Stomach (tissue), 9 donors: Measurements from ENCODE around the gene RASA3. TPM values are rescaled to one million over a fixed set of nuclear protein-coding genes. Genes with fewer than 3 reads are reported as not detected.

ENCODE experiments used
- DNase-seq, 2 donors: peaks; one replicate each; pipeline versions ENCODE4 v3.0.0 to v3.0.0-alpha.2; 2013 to 2019
- H3K27ac ChIP-seq, 5 donors: fragments of 200-600 bp in 4 of 5; sonication (generic) in 4 of 5; one replicate each; pipeline ENCODE4 v1.5.1; 2013 to 2019; ENCODE audit warnings: mild to moderate bottlenecking in 1 of 5, moderate library complexity in 1 of 5
- H3K27me3 ChIP-seq, 3 donors: fragments of 200-600 bp; sonication (generic); one replicate each; pipeline ENCODE4 v1.5.1; 2017 to 2019; ENCODE audit warnings: mixed run types in 1 of 3
- H3K36me3 ChIP-seq, 4 donors: fragments of 200-600 bp; sonication (generic); 1 replicate in 3 of 4; 2 replicates in 1 of 4; pipeline ENCODE4 v1.5.1; 2016 to 2019
- H3K4me1 ChIP-seq, 4 donors: fragments of 200-600 bp; sonication (generic); one replicate each; pipeline ENCODE4 v1.5.1; 2016 to 2019
- H3K4me3 ChIP-seq, 4 donors: fragments of 200-600 bp; sonication (generic) in 3 of 4; one replicate each; pipeline ENCODE4 v1.5.1; 2016 to 2019; ENCODE audit warnings: mild to moderate bottlenecking in 1 of 4
- H3K9me3 ChIP-seq, 4 donors: fragments of 200-600 bp; sonication (generic); one replicate each; pipeline ENCODE4 v1.5.1; 2016 to 2019
- CTCF ChIP-seq, 7 experiments: fragments of 450-650 bp in 4 of 7; fragments of 200-600 bp in 3 of 7; sonication (generic) in 3 of 7; IDR thresholded peaks; one replicate each; pipeline ENCODE4 v1.5.1; 2016 to 2019; ENCODE audit warnings: antibody characterized with exemption in 7 of 7, control low read depth in 2 of 7, mild to moderate bottlenecking in 1 of 7
- EP300 ChIP-seq: sonication (generic); formaldehyde crosslinking; IDR thresholded peaks from one replicate; pipeline ENCODE4 v1.6.1; 2017; ENCODE audit warnings: antibody characterized with exemption
- POLR2A ChIP-seq, 4 donors: fragments of 450-650 bp; IDR thresholded peaks; one replicate each; pipeline ENCODE4 v1.6.1; 2016; ENCODE audit warnings: antibody characterized with exemption in 4 of 4, control low read depth in 2 of 4, mild to moderate bottlenecking in 1 of 4, moderate library complexity in 1 of 4
- POLR2AphosphoS5 ChIP-seq, 3 donors: sonication (generic); formaldehyde crosslinking; IDR thresholded peaks; one replicate each; pipeline ENCODE4 v1.6.1; 2016; ENCODE audit warnings: antibody characterized with exemption in 3 of 3
- WGBS, 5 donors: extraction: QIAGEN DNeasy Blood & Tissue Kit in 3 of 5; methylation state at CpG; one replicate each; pipeline versions ENCODE4 v1.1.5 to v1.1.7; 2013 to 2018; 5-methylcytosine and 5-hydroxymethylcytosine counted together
- intact Hi-C: fragments of 100-400 bp; cut with DNase I; formaldehyde crosslinking; loops from one replicate; pipeline ENCODE4 v1.15.1; 2023; ENCODE audit warnings: low total_unique reads
- polyA plus RNA-seq, 3 donors: library from polyadenylated mRNA; stranded (reverse); fragments of 200-250 nt; gene quantifications; one replicate each; pipeline ENCODE4 v1.2.3, GENCODE V29; 2013
- total RNA-seq, 5 donors: library from RNA; depleted of rRNA; stranded (reverse); fragments of >200 nt; gene quantifications; one replicate each; pipeline versions ENCODE4 v1.1.0 to v1.2.3, GENCODE V29; 2014 to 2016
- donor health status: healthy with polysubstance abuse.
- donor health status: Bipolar disorder and iron deficiency.
- donor health status: healthy.

Gene RASA3
- total and polyA plus RNA-seq, 8 donors = 3.7 to 22.3 (median 7.9) TPM

GRCh38 chr13:114080739-114081561 is 51.5 kb downstream of the RASA3 start:
- Histone ChIP-seq H3K4me3 (no peak overlapping the region), H3K27ac (no peak overlapping the region), H3K9me3 (no peaks in the 10 kb centered on the region), H3K4me1 (peaks cover 10 to 41% (median 24%) of the 10 kb centered on the region in 4 donors), H3K27me3 (no peaks in the 10 kb centered on the region), H3K36me3 (no peaks in the 10 kb centered on the region)
- DNase-seq = no peak
- no peak for TF ChIP-seq POLR2AphosphoS5 (IDR thresholded peaks at IDR 0.05)
- intact Hi-C loops = no loop called here
- WGBS, 5 donors = 89 to 95% (median 93%) methylated on average over 30 to 34 of the region's 34 CpGs

DNA sequence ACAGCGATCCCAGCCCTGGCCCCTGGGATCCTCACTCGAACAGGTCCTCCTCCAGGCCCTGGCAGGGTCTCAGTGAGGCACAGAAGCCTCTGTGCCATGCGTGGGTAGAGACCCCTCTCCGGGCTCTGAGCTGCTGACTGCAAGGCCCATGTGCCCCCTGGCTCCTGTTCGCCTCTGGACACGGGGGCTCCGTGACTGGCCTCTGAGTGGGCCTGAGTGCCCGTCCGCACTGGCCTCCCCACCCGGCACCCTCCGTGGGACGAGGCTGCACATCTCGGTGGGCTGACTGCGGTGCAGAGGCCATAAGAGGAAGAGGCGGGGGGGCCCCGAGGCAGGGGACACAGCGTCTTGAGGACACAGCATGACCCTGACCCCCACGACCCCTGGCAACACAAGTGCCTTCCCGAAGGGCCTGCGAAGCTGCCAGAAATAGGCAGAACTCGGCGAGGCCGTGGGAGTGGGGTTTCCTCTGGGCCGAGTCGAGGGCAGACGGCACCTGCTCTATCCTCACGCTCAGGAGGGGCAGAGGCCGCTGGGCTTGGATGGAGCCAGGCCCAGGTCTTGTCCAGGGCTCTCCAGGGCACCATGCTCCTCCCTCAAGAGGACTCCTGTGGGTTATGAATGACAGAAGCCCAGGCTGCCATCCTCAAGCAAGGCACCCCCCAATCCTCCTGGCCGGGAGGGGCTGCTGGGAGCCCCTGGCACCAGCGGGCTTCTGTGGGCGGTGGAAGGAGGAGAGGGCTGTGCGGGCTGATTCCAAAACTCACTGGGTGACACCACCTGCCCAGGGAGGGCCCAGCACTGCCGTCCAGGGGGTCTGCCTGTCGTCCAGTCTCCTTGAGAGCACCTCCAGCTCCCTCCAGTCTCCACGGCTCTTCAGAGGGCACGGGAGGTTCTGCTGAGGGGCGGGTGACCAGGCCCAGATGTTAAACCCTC is 52.6 kb downstream of the RASA3 start:
- no peaks in the 10 kb centered on the region for H3K9me3 ChIP-seq
- peak overlapping the region in 1 of 5 donors; percentile 63 for H3K27ac ChIP-seq
- H3K4me3 ChIP-seq = no peak overlapping the region
- TF ChIP-seq CTCF (IDR thresholded peaks at IDR 0.05) (no peak), EP300 (no peak), POLR2AphosphoS5 (IDR thresholded peaks at IDR 0.05) (no peak), POLR2A (IDR thresholded peaks at IDR 0.05) (no peak)
- DNase-seq = no peak
- H3K27me3 ChIP-seq = no peaks in the 10 kb centered on the region
- intact Hi-C loops = no loop called here
- H3K4me1 ChIP-seq = peaks cover 10 to 41% (median 24%) of the 10 kb centered on the region in 4 donors
- peaks cover 0 to 4% (median 0%) of the 10 kb centered on the region in 4 donors for H3K36me3 ChIP-seq
- whole genome bisulfite sequencing, 5 donors = 87 to 94% (median 91%) methylated on average over 27 to 37 of the region's 37 CpGs

DNA sequence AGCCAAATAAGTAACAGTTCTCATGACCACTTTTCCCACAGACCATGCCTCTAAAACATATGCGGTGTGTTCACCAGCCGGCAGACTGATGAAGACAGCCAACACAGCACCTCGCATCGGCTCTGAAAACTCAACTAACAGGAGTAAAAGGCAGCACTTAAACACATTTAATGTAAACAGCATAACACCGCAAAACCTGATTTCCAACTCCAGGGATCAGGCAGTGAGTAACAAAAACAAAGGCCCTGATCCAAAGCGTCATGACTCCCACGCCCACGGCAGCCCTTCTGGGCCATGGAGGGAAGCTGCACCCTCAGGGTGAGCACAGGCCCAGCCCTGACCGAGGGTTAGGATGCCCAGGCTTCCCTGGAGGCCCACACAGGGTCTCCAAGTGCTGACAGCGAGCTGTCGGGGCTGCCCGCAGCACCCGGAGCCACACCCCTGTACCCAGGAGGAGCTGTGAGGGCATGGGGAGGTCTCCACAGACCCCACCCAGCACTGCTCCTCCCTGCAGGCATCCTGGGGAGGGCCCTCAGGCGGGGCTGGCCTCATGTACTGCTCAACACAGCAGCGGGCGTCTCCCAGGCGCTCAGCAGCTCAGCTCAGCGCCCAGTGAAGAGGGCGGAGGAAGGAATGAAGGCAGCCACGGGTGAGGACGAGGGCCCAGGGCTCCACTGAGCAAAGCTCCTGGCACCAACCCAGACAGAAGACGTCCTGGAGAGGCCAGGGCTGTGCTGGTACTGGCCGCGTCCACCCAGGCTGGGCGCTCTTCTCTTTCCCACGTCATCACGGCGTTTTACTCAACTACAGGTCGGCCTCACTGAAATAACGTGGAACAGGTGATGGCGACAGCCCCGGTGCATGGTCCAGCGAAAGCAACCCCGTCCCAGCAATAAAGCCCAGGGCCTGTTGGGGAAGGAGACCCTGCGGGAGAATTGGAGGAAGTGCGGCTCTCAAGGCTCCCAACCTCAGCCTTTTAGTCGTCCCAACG is 53.7 kb downstream of the RASA3 start:
- H3K36me3 ChIP-seq = peaks cover 0 to 10% (median under 1%) of the 10 kb centered on the region in 4 donors
- no peaks in the 10 kb centered on the region for H3K9me3 ChIP-seq
- intact Hi-C loops = no loop called here
- TF ChIP-seq POLR2AphosphoS5 (IDR thresholded peaks at IDR 0.05) (no peak), POLR2A (IDR thresholded peaks at IDR 0.05) (no peak), EP300 (no peak), CTCF (IDR thresholded peaks at IDR 0.05) (no peak)
- H3K4me1 ChIP-seq = peaks cover 10 to 41% (median 24%) of the 10 kb centered on the region in 4 donors
- no peaks in the 10 kb centered on the region for H3K27me3 ChIP-seq
- H3K27ac ChIP-seq = peak overlapping the region in 4 of 5 donors; percentile 17 to 67 (median 64)
- DNase-seq = peak; percentile 36 to 79
- 62 to 70% (median 64%) methylated on average over 35 to 38 of the region's 38 CpGs for WGBS, 5 donors
- H3K4me3 ChIP-seq = no peak overlapping the region

DNA sequence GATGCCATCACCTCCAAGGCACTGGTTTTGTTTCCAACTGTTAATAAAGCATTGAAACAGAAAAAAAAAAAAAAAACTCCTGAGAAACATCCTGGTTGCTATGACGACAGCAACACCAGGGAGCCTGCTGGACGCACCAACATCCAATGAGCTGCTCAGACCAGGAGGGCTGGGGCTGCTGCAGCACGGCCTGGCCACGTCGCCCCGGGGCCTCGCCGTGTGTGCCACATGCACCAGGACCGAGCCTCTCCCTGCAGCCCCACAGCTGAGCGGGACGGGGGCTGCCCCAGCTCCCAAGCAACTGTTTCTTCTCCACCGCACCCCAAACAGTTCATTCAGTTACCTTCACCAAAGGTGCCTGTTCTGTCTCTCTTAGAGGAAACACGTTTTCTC is 54.5 kb downstream of the RASA3 start:
- H3K27me3 ChIP-seq = no peaks in the 10 kb centered on the region
- DNase-seq = peak in 1 of 2 donors; percentile 81
- intact Hi-C loops = no loop called here
- peaks cover 10 to 41% (median 24%) of the 10 kb centered on the region in 4 donors for H3K4me1 ChIP-seq
- H3K4me3 ChIP-seq = no peak overlapping the region
- no peaks in the 10 kb centered on the region for H3K9me3 ChIP-seq
- H3K36me3 ChIP-seq = peaks cover 0 to 18% (median 3%) of the 10 kb centered on the region in 4 donors
- peak overlapping the region in 3 of 5 donors; percentile 63 to 67 (median 65) for H3K27ac ChIP-seq
- WGBS, 5 donors = 58 to 70% (median 64%) methylated on average over 13 of the region's 13 CpGs
- TF ChIP-seq EP300 (no peak), CTCF (IDR thresholded peaks at IDR 0.05) (no peak), POLR2AphosphoS5 (IDR thresholded peaks at IDR 0.05) (no peak), POLR2A (IDR thresholded peaks at IDR 0.05) (no peak)
